NCI-H1417 (cell line): Measurements from ENCODE around the gene PFDN4.

Experiments
- DNase-seq, 3 experiments: peaks; one replicate each; lab custom pipeline; 2025; lab: John Stamatoyannopoulos, UW

PFDN4 gene

DNA sequence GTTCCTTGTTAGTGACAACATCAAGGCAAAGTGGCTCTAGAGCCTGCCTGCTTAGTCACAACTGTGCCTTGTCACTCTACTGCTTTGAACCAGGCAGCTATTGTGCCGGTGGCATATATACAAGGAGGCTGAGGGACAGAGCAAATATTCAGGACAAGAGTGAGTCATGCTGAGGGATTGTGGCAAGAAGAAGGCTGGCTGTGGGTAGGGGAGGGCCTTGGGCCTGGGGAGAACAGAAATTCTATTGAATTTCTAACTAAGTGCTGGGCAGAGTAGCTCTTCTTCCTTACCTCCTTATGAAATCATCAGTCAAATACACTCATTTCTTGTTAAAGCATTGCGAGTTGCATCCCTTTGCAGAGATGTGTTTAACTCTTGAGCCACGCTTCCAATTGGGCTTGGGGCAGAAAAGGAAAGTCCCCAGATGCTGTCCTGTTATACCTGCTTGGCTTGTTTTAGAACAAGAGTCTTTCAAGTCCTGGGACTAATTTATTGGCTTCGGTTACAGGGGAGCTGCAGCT lies 59.7 kb downstream of the PFDN4 start:
- no peak for DNase-seq

DNA sequence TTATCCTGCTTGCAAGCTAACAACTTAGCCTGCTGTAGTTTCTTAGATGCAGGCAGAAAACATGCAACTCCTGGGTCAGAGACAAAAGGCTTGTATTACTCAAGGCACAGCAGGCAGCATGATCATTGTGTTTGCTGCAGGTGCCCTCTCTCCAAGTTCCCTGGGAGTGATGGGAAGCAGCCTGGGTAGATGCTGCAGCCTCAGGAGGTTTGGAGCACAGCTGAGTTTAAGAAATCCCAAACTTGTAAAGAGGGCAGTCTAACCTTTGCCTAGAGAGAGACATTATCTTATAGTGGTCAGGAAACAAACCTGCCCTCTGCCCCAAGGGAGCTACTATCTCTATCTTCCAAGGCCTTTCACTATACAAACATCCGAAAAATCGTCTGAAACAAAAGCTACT lies 61.1 kb downstream of the PFDN4 start:
- DNase-seq: peak in 1 of 3 experiments; percentile 14
